A673 (cell line): ENCODE results near the gene KCNIP3.

Source experiments
- EZH2 ChIP-seq: fragments of 200-600 bp; sonication (generic); IDR thresholded peaks from 2 replicates; pipeline ENCODE4 v1.6.1; 2017; ENCODE audit warnings: borderline replicate concordance, low read depth, mild to moderate bottlenecking, mixed read lengths, antibody characterized with exemption, low read length; ENCODE audit not compliant: poor library complexity, severe bottlenecking
- TF ChIP-seq, protein P1 (sequence below): fragments of 300-800, 200-600 bp; sonication (generic); conservative IDR thresholded peaks from 2 replicates; pipeline ENCODE4 v1.5.1; 2017; ENCODE audit warnings: low read depth, mild to moderate bottlenecking, antibody characterized with exemption, low read length, moderate library complexity, mixed read lengths

DNA sequence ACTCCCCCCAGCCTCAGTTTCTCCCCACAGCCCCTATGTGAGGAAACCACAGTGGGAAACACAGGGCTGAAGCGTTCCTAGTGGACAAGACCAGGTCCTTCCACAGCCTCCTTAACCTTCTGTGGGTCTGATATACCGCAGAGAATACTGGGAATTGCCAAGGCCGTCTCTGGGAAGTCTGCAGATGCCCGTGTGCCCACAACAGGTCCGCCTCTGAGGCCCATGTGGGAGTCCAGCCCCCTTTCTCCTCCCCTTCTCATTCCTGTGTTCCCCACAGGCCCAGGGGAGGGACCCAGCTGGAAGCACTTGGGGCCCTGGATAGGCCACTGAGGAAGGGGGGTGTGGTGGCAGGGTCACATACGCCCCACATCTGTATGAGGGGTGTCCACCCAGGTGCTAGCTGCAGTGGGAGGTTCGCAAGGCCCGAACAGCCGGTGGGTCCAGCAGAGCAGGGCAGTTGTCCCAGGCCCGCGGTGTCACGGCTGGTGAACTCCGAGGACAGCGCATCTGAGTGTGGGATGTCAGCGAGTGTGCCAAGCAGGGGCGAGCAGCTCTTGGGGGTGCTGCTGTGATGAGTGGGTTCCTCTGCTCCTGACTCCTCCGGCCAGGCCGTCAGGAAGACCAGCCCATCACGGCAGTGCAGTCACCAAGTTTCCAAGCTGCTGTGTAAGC lies 2.4 kb upstream of the KCNIP3 start:
- TF ChIP-seq, protein P1, sequence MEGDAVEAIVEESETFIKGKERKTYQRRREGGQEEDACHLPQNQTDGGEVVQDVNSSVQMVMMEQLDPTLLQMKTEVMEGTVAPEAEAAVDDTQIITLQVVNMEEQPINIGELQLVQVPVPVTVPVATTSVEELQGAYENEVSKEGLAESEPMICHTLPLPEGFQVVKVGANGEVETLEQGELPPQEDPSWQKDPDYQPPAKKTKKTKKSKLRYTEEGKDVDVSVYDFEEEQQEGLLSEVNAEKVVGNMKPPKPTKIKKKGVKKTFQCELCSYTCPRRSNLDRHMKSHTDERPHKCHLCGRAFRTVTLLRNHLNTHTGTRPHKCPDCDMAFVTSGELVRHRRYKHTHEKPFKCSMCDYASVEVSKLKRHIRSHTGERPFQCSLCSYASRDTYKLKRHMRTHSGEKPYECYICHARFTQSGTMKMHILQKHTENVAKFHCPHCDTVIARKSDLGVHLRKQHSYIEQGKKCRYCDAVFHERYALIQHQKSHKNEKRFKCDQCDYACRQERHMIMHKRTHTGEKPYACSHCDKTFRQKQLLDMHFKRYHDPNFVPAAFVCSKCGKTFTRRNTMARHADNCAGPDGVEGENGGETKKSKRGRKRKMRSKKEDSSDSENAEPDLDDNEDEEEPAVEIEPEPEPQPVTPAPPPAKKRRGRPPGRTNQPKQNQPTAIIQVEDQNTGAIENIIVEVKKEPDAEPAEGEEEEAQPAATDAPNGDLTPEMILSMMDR: no peak
- TF ChIP-seq EZH2: no peak
